OCI-LY7 (cell line): ENCODE measurements around the gene PCARE. TPM values are rescaled to one million over a fixed set of nuclear protein-coding genes. Genes with fewer than 3 reads are reported as not detected.
"Not testable (repeated sequence)": the region's sequence is repeated elsewhere in the genome, so short reads cannot be mapped to it uniquely, and the experiment has no call there.

ENCODE experiments used
- BruUV-seq: library from RNA; stranded (reverse); fragments of 400-500 nt; replicated peaks from 2 replicates; lab custom pipeline; 2021; lab: Mats Ljungman, UMichigan
- CTCF ChIA-PET: fragments of 300-600 bp; sonication (Branson Sonifier 250); formaldehyde crosslinking; loops from one replicate; lab custom pipeline; 2022; ENCODE audit warnings: antibody characterized with exemption; ENCODE audit not compliant: unreplicated experiment; lab: Charles Lee
- POLR2A ChIA-PET: fragments of 300-600 bp; sonication (Branson Sonifier 250); formaldehyde crosslinking; loops from one replicate; lab custom pipeline; 2022; ENCODE audit warnings: antibody characterized with exemption; lab: Charles Lee
- DNase-seq: peaks from one replicate; pipeline ENCODE4 v3.0.0-alpha.2; 2015; ENCODE audit warnings: low spot score
- H2AFZ ChIP-seq: fragments of 200-600 bp; sonication (generic), shearing (Covaris generic); 2 replicates; pipeline ENCODE4 v1.6.1; 2014; ENCODE audit warnings: mild to moderate bottlenecking, antibody characterized with exemption, low read length, moderate library complexity
- H3K27ac ChIP-seq: fragments of 200-600 bp; sonication (generic); 2 replicates; pipeline ENCODE4 v1.5.1; 2014; ENCODE audit warnings: mixed run types, low read depth, mild to moderate bottlenecking, moderate library complexity, low read length, inconsistent platforms; ENCODE audit not compliant: poor library complexity, severe bottlenecking
- H3K36me3 ChIP-seq: fragments of 200-600 bp; sonication (generic); 2 replicates; pipeline ENCODE4 v1.6.1; 2014; ENCODE audit warnings: mild to moderate bottlenecking, antibody characterized with exemption, low read length, moderate library complexity, mixed read lengths; ENCODE audit not compliant: insufficient read depth
- H3K4me1 ChIP-seq: fragments of 200-600 bp; sonication (generic); 2 replicates; pipeline ENCODE4 v1.5.1; 2014; ENCODE audit warnings: mild to moderate bottlenecking, low read length; ENCODE audit not compliant: insufficient read depth, poor library complexity, severe bottlenecking
- H3K4me2 ChIP-seq: fragments of 200-600 bp; sonication (generic); 2 replicates; pipeline ENCODE4 v1.6.1; 2014; ENCODE audit warnings: mild to moderate bottlenecking, low read length
- H3K4me3 ChIP-seq: fragments of 200-600 bp; sonication (generic); 2 replicates; pipeline ENCODE4 v1.5.1; 2014; ENCODE audit warnings: mild to moderate bottlenecking, low read depth, low read length; ENCODE audit not compliant: poor library complexity, severe bottlenecking
- H3K79me2 ChIP-seq: fragments of 200-600 bp; sonication (generic); 2 replicates; pipeline ENCODE4 v1.6.1; 2016; ENCODE audit warnings: low read depth, mild to moderate bottlenecking, low read length, moderate library complexity, mixed read lengths; ENCODE audit not compliant: insufficient read depth
- H3K9me2 ChIP-seq: fragments of 200-600 bp; sonication (generic); 2 replicates; pipeline ENCODE4 v1.6.1; 2016; ENCODE audit warnings: mild to moderate bottlenecking, low read length, mixed read lengths; ENCODE audit not compliant: insufficient read depth
- H3K9me3 ChIP-seq: fragments of 200-600 bp; sonication (generic); 2 replicates; pipeline ENCODE4 v1.6.1; 2014; ENCODE audit warnings: mild to moderate bottlenecking, mixed run types, low read length, mixed read lengths
- H4K20me1 ChIP-seq: fragments of 200-600 bp; sonication (generic); 2 replicates; pipeline ENCODE4 v1.6.1; 2014; ENCODE audit warnings: mild to moderate bottlenecking, antibody characterized with exemption, low read length, moderate library complexity, mixed read lengths; ENCODE audit not compliant: insufficient read depth
- CTCF ChIP-seq: fragments of 200-600 bp; sonication (generic); conservative IDR thresholded peaks from 2 replicates; pipeline ENCODE4 v1.5.1; 2014; ENCODE audit warnings: mild to moderate bottlenecking, antibody characterized with exemption, low read length, moderate library complexity, mixed read lengths
- EZH2phosphoT487 ChIP-seq: fragments of 200-600 bp; sonication (generic); IDR thresholded peaks from 2 replicates; pipeline ENCODE4 v1.6.1; 2018; ENCODE audit warnings: low read depth, borderline replicate concordance, mild to moderate bottlenecking, mixed run types, antibody characterized with exemption, low read length, moderate library complexity, mixed read lengths
- intact Hi-C: fragments of 100-400 bp; cut with micrococcal nuclease; formaldehyde crosslinking; loops from one replicate; pipeline ENCODE4 v1.10.0; 2022; ENCODE audit not compliant: unreplicated experiment
- total RNA-seq, 2 experiments: library from RNA; depleted of rRNA in 1 of 2; stranded (reverse); fragments of >200 nt in 1 of 2; shearing (Covaris generic) in 1 of 2; gene quantifications; 2 replicates each; pipeline ENCODE4 v1.2.3, GENCODE V29; 2014 to 2022

PCARE gene
- total RNA-seq, 2 experiments from 2014 or later, result not detected

- H2AFZ ChIP-seq, result no peak overlapping the region
These were observed 34.9 kb upstream of the PCARE start for GRCh38 chr2:29109246-29109645.

GRCh38 chr2:29108225-29108624, 33.9 kb upstream of the PCARE start:
- intact Hi-C loops, result no loop called here
- no peaks in the 10 kb centered on the region for H3K9me3 ChIP-seq
- CTCF ChIA-PET, result no interaction called here
- H2AFZ ChIP-seq, result no peak overlapping the region
- no TSS peak for BruUV-seq
- no peak overlapping the region for H3K4me3 ChIP-seq
- H3K4me1 ChIP-seq, result no peaks in the 10 kb centered on the region
- H3K27ac ChIP-seq, result no peak overlapping the region
- H3K36me3 ChIP-seq, result no peaks in the 10 kb centered on the region
- TF ChIP-seq CTCF, result no peak
- TF ChIP-seq EZH2phosphoT487, result no peak
- POLR2A ChIA-PET, result interaction anchor here (1.4 kb wide), 1 partner anchor 12 kb away, joined by 3 read pairs; no protein-coding TSS in a partner anchor
- H3K4me2 ChIP-seq, result no peak overlapping the region
- DNase-seq, result no peak
- H3K9me2 ChIP-seq, result no peaks in the 10 kb centered on the region
- H4K20me1 ChIP-seq, result no peaks in the 10 kb centered on the region
- no peaks in the 10 kb centered on the region for H3K79me2 ChIP-seq

More at GRCh38 chr2:29109246-29109645, 34.9 kb upstream of the PCARE start:
- Histone ChIP-seq H3K4me2 (no peak overlapping the region), H3K9me2 (no peaks in the 10 kb centered on the region), H3K36me3 (no peaks in the 10 kb centered on the region), H3K9me3 (no peaks in the 10 kb centered on the region), H3K27ac (no peak overlapping the region), H4K20me1 (no peaks in the 10 kb centered on the region), H3K4me3 (no peak overlapping the region), H3K4me1 (no peaks in the 10 kb centered on the region), H3K79me2 (no peaks in the 10 kb centered on the region)
- no peak for DNase-seq
- no TSS peak for BruUV-seq
- ChIA-PET CTCF (no interaction called here), POLR2A (interaction anchor here (1.4 kb wide), 1 partner anchor 11 kb away, joined by 3 read pairs; no protein-coding TSS in a partner anchor)
- no peak for TF ChIP-seq EZH2phosphoT487
- TF ChIP-seq CTCF, result no peak
- intact Hi-C loops, result no loop called here

DNA sequence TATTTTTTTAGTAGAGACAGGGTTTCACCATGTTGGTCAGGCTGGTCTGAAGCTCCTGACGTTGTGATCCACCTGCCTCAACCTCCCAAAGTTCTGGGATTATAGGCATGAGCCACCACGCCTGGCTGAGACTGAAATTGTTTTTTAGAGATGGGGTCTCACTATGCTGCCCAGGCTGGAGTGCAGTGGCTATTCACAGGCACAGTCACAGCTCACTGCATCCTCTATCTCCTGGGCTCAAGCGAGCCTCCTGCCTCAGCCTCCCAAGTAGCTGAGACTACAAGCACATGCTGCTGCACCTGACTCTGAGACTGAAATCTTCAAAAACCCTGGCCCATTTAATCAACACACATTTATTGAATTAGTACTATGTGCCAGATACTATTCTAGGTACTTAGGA, 33.2 kb upstream of the PCARE start:
- H3K36me3 ChIP-seq, intact Hi-C loops, H3K9me3 ChIP-seq, H4K20me1 ChIP-seq, H3K79me2 ChIP-seq, H3K4me1 ChIP-seq, H3K4me2 ChIP-seq, DNase-seq, H3K4me3 ChIP-seq, CTCF ChIA-PET, BruUV-seq, H2AFZ ChIP-seq, H3K27ac ChIP-seq, H3K9me2 ChIP-seq: not testable (repeated sequence)
- POLR2A ChIA-PET, result interaction anchor here (0.6 kb wide), 1 partner anchor 170 kb away, joined by 3 read pairs; no protein-coding TSS in a partner anchor
